ENCODE measurements around the gene APLF. TPM values are rescaled to one million over a fixed set of nuclear protein-coding genes. Genes with fewer than 3 reads are reported as not detected.

Gene APLF
- total and polyA plus RNA-seq, 10 of the 15 experiments (the other 5 are each of a cell fraction or from before 2014, with no cell fraction given) = 0.66 to 2.8 (median 1.8) TPM

GRCh38 chr2:68441179-68441993 lies 26.0 kb upstream of the APLF start (continued):
- TF ChIP-seq NR2C1 (IDR thresholded peaks at IDR 0.05) (no peak), BCL11A (IDR thresholded peaks at IDR 0.05; ENCODE audit: low read depth, low read length) (peak; percentile 86), SUPT20H (IDR thresholded peaks at IDR 0.05; ENCODE audit: borderline replicate concordance, control insufficient read depth, low read depth, low read length) (no peak), ETV6 (conservative IDR thresholded peaks at IDR 0.05 in 1 of 2, IDR thresholded peaks at IDR 0.05 in 1 of 2; ENCODE audit: borderline replicate concordance in 1 of 2, low read depth in 1 of 2) (peak in 1 of 2 experiments; percentile 86; a peak in 2 of 4 replicates), SRF (IDR thresholded peaks at IDR 0.05; ENCODE audit: low read depth in 2 of 2, low read length in 2 of 2) (no peak), STAT1 (conservative IDR thresholded peaks at IDR 0.05) (no peak), IRF5 (IDR thresholded peaks at IDR 0.05; ENCODE audit: borderline replicate concordance) (no peak), HDAC2 (IDR thresholded peaks at IDR 0.05) (no peak), TARDBP (IDR thresholded peaks at IDR 0.05; ENCODE audit: borderline replicate concordance) (peak; percentile 39; the same call in 1 of the 2 replicates), RAD51 (IDR thresholded peaks at IDR 0.05) (no peak; the same call in 1 of the 2 replicates), RCOR1 (conservative IDR thresholded peaks at IDR 0.05; ENCODE audit: low read depth, low read length) (0 out of 2 replicates have a peak, but pooled peaks have one; percentile 45), CREB1 (IDR thresholded peaks at IDR 0.05; ENCODE audit: low read depth) (peak; percentile 71), EP300 (IDR thresholded peaks at IDR 0.05; ENCODE audit: borderline replicate concordance in 1 of 2, control insufficient read depth in 1 of 2, low read depth in 2 of 2, low read length in 2 of 2) (peak; percentile 75 to 86; a peak in 3 of 4 replicates), NFXL1 (IDR thresholded peaks at IDR 0.05; ENCODE audit: borderline replicate concordance) (no peak), MEF2A (IDR thresholded peaks at IDR 0.05; ENCODE audit: insufficient read depth, low read depth, low read length) (peak; percentile 95), HDAC6 (IDR thresholded peaks at IDR 0.05; ENCODE audit: unreplicated experiment) (no peak), NFIC (IDR thresholded peaks at IDR 0.05; ENCODE audit: low read depth, low read length) (peak; percentile 93), CREM (IDR thresholded peaks at IDR 0.05; ENCODE audit: low read depth) (peak; percentile 84), NR2C2 (IDR thresholded peaks at IDR 0.05; ENCODE audit: borderline replicate concordance, control insufficient read depth, insufficient read length, low read depth) (no peak)
- TF ChIP-seq, protein P1, sequence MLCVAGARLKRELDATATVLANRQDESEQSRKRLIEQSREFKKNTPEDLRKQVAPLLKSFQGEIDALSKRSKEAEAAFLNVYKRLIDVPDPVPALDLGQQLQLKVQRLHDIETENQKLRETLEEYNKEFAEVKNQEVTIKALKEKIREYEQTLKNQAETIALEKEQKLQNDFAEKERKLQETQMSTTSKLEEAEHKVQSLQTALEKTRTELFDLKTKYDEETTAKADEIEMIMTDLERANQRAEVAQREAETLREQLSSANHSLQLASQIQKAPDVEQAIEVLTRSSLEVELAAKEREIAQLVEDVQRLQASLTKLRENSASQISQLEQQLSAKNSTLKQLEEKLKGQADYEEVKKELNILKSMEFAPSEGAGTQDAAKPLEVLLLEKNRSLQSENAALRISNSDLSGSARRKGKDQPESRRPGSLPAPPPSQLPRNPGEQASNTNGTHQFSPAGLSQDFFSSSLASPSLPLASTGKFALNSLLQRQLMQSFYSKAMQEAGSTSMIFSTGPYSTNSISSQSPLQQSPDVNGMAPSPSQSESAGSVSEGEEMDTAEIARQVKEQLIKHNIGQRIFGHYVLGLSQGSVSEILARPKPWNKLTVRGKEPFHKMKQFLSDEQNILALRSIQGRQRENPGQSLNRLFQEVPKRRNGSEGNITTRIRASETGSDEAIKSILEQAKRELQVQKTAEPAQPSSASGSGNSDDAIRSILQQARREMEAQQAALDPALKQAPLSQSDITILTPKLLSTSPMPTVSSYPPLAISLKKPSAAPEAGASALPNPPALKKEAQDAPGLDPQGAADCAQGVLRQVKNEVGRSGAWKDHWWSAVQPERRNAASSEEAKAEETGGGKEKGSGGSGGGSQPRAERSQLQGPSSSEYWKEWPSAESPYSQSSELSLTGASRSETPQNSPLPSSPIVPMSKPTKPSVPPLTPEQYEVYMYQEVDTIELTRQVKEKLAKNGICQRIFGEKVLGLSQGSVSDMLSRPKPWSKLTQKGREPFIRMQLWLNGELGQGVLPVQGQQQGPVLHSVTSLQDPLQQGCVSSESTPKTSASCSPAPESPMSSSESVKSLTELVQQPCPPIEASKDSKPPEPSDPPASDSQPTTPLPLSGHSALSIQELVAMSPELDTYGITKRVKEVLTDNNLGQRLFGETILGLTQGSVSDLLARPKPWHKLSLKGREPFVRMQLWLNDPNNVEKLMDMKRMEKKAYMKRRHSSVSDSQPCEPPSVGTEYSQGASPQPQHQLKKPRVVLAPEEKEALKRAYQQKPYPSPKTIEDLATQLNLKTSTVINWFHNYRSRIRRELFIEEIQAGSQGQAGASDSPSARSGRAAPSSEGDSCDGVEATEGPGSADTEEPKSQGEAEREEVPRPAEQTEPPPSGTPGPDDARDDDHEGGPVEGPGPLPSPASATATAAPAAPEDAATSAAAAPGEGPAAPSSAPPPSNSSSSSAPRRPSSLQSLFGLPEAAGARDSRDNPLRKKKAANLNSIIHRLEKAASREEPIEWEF (IDR thresholded peaks at IDR 0.05; ENCODE audit: insufficient replicate concordance, low read depth, low read length) = peak; percentile 53
- TF ChIP-seq, protein P2, sequence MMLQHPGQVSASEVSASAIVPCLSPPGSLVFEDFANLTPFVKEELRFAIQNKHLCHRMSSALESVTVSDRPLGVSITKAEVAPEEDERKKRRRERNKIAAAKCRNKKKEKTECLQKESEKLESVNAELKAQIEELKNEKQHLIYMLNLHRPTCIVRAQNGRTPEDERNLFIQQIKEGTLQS (IDR thresholded peaks at IDR 0.05; ENCODE audit: borderline replicate concordance, extremely low read depth, low read depth, low read length) = no peak

Measured in GM12878 (cell line).